Iris pigment epithelial cell (primary cell): ENCODE results near the gene FN3KRP.

Experiments used
- DNase-seq: peaks from one replicate; pipeline ENCODE4 v3.0.0-alpha.2; 2011; ENCODE audit warnings: low read depth

Gene FN3KRP

DNA sequence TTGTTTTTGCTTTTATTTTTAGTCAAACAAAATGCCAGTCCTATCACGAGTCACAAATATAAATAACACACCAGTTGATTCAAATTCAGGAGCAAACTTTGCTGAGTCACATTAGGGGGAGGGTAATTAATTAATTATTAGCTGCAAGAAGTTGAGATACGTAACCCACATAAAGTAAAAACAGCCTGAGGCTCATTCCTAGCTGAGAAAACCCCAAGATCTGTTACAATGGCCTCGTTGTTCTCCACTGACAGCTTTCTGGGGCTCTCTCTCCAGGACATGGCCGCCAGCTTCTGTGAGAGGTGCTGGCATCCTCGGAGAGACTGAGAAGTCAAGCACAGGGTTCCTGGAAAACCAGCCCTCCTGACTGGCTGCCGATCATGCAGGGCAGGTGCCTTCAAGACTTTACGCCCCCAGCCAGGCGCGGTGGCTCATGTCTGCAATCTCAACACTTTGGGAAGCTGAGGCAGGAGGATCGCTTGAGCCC, 29.1 kb upstream of the FN3KRP start:
- DNase-seq: no peak

DNA sequence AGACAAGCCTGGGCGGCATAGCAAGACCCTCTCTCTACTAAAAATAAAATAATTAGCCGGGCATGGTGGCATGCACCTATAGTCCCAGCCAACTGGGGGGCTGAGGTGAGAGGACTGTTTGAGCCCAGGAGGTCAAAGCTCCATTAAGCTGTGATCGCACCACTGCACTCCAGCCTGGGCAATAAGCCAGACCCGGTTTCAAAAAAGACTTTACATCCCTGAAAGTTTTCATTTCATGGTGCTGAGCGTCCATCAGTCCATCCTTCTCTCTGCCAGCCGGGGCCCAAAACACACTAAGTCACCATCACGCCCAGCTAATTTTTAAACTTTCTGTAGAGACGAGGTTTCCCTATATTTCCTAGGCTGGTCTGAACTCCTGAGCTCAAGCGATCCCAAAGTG, 28.6 kb upstream of the FN3KRP start:
- DNase-seq: no peak

DNA sequence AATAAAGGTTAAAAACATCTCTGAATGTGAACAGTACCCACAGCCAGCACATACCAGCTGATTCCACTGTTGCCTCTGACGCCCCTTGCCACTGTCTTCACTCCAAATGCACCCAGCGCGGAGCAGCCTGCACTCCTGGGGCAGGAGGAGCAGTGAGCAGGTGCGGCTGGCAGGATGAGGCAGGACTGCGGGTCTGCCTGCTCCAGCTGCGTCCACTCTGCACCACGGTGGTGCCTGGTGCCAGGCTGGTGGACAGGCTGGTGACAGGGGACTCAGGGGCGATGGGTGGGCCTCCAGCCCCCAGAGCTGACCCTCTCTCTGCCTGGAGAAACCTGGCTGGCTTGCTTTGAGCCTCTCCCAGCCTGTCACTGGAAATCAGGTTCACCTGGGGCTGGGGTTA, 27.4 kb upstream of the FN3KRP start:
- DNase-seq: no peak

DNA sequence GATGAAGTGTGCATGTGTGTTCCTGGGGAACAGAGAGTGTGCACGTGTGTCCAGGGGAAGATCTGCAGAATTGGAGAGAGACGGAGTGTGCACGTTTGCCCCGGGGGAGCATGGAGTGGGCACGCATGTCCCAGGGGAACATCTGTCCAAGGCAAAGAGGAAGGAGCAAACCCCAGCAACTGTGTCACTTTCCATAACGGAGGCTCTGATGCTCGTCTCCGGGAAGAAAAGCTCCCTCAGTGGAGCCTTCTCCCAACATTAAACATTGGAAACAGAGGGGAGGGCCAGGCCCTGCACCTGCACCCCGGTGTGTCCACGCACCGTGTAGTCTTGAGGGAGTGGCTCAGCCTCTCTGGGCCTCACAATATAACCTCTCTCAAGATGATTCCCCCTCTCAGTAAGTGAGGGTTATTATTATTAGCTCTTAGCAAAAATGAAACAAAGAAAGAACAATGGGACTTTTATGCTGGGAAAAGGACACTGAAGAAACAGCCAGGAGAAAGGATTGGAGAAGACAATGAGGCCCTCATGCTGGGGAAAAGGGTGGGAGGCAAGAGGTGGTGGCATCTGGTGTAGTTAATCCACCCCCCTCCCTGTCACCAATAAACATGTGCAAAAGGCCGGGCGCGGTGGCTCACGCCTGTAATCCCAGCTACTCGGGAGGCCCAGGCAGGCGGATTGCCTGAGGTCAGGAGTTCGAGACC, 25.6 kb upstream of the FN3KRP start:
- DNase-seq: no peak

DNA sequence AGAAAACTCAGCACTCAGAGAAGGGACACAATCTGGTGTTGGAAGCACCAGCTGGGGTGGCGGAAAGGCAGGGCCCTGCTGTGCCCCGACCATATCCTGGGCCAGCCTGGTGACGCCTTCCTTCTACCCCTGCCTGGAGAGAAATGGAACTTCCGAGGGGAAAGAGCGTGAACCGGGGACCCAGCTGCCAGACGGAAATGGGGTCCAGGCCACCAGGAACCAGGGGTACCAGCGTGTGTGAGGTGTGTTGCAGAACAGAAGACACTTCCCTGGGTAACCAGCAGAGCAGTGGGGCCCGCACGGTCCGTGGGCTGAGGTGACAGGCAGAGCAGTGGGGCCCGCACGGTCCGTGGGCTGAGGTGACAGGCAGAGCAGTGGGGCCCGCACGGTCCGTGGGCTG, 24.8 kb upstream of the FN3KRP start:
- no peak for DNase-seq

DNA sequence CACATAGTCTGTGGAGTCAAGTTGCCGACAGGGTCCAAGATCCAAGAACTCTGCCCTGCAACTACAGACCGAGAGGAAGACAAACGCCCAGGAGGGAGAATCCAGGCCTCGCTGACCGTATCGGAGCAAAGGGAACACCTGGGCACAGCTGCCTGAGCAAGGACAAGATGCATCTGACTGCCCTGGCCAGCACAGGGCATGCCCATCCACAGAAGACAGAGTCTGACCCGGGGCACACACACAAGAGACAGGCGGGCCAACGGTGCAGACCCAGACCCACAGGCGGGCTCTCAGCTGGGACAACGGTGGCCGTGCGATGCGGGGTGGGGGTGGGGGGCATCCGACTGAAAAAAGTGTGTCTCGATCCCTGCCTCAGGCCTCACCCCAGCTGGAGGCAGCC, 24.2 kb upstream of the FN3KRP start:
- DNase-seq: no peak

DNA sequence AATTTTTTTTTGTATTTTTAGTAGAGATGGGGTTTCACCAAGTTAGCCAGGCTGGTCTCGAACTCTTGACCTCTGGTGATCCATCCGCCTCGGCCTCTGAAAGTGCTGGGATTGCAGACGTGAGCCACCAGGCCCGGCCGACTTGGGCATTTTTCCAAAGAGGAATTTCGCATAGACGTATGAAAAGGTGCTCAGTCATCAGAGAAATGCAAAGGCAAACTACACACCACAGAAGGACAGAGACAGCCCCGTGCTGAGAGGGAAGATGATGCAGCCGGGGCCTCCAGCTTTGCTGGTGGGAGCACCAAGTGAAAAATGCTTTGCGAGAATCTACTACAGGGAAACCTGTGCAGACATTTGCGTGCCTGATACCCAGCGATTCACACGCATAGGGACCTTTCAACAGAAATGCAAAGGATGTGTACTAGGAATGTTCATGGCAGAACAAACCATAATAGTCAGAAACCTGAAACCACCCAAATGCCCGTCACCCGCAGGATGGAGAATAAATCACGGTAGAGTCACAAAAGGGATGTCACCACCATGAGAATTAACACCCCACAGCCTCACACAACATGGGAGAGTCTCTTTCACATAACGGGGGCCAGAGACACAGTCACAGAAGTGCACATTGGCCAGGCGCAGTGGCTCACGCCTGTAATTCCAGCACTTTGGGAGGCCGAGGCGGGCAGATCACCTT, 23.2 kb upstream of the FN3KRP start:
- DNase-seq: no peak

DNA sequence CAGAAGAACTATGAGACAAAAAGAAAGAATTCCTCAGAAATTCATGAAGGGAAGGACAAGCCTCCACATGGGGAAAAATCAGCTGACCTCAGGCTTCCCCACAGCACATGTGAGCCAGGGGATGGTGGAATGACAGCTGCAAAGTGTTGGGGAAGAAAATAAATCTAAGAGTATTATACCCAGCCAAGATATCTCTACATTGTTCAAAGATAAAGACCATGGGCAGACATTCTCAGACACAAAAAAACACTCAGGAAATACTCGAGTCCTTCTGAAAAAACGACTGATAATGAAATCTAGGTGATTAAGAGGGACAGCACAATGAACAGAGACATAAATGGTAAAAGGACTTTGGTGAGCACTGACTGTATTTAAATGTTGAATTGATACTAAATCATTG, 21.9 kb upstream of the FN3KRP start:
- no peak for DNase-seq

DNA sequence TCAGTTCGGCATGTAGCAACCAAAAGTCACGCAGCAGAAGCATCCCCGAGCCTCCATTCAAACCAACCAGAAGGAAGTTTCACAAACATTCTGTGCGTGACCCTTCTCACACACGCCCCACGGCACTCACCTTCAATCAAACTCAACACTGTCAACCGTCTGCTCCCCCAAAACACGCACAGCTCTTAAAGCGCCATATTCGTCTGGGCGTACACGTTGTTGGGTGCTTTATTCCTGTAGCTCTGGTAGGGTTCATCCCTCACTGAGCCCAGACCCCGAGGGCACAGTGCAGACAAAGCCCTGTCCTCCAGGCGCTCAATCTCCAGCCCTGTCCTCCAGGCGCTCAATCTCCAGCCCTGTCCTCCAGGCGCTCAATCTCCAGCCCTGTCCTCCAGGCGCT, 20.2 kb upstream of the FN3KRP start:
- no peak for DNase-seq

DNA sequence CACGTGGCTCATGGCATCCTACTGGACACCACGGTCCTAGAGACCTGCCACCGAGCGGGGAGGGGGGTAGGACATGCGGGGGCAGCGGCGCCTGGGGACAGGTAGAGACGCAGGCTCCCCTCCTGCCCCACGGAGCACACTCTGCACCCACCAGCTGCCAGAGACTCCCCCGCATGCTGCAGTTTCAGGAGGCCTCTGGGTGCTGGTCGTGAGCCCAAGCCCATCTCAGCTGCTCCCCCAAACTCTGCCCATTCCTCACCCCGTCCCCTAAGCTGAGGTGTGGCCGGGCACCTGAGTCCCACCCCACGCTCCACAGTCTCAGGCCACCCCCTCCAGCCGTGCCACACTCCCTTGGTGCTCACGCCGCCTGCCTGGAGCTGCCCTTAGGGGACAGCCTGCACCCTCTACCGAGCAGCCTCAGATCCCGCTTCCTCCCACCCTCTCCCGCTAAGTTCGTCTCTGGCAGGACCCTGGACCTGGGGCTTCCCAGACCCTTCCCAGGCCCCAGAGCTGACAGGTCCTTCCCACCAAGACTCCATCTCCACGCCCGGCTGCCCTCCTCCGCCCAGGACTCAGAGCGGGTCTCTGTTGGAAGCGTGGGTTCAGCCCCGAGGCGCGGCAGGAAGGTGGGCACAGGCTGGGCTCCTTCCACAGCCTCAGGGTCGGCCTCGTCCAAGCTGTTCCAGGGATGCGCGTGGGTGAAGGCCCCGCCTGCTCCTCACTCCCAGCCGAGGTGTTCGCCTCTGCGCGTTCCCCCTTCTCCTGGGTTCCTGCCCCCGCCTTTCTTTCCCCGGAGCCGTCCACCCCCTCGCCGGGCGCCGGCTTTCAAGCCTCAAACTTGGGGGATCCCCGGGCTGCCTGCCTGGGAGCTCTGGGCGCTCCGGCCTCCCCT, 19.3 kb upstream of the FN3KRP start:
- DNase-seq: peak; percentile 20

DNA sequence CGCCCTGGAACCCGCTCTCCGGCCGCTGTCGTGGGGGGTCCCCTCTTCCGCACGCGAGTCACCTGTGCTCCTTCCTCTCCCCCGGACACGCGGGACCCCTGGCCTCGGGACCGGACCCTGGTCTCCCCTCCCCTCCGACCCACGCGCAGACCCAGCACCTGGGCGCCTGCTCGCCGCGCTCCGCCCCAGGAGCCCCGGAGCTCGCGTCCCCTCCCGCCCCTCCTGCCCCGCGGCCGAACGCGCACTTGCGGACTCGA, 18.8 kb upstream of the FN3KRP start:
- DNase-seq: no peak

DNA sequence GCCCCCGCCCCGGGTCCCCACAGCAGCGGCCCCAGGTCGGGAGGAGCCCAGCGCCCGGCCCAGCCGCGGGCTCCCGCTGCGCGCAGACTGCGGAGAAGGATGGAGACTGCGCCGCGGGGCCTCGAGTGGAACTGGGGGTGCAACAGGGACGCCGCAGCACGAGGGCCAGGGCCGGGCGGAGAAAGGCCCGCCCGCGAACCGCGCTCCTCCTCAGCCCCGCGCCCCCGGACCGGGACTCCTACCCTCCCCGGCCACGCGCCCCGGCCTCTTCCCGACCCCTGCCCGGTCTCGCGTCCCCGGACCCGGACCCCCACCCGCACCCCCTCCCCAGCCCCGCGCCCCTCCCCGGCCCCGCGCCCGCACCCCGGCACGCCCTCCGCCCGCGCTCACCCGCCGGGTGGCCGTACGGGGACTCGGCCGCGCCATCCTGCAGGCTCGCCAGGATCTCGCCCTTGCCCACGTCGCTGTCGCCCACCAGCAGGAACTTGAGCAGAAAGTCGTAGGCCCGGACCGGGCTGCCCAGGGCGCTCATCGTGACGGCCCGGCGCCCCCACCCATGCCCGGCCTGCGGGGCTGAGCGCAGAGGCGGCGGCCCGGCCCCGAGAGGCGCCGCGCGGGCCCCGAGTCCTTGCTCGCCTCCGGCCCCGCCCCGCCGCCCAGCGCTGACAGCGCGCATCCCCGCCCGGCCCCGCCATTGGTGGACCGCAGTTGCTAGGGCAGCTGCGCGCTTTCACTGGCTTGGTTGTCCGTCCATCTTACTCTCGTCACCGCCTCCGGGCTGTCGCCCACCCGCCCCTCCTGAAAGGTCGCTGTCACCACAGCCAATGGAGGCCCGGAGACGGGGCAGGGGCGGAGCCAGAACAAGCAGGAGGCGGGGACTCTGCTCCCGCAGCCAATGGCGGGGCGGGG, 18.2 kb upstream of the FN3KRP start, which contains the start of gene RAB40B:
TSS of gene RAB40B (minus strand) at position 634 of the 909 bp plus-strand sequence. CDS start at position 532, 102 bp downstream.
- DNase-seq: peak; percentile 99

DNA sequence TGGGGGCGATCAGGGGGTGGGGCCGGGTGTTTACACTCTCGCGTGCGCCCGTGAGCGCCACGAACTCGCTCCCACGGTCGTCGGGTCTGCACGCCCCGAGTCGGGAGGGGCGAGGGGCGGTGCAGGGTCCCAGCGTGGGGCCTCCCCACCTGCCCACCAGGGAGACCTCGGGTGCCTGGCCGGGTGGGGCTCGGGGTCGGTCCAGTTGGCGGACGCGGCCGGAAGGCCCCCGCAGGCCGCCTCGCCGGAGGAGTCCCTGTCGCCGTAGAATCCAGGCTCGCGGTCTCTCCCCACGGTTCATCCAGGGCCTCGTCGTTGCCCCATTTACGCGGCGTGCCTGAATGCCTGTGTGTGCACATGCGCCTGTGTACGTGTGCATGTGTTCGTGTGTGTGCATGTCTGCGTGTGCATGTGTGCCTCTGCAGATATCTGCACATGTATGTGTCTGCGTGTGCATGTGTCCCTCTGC, 17.5 kb upstream of the FN3KRP start:
- peak; percentile 7 for DNase-seq

DNA sequence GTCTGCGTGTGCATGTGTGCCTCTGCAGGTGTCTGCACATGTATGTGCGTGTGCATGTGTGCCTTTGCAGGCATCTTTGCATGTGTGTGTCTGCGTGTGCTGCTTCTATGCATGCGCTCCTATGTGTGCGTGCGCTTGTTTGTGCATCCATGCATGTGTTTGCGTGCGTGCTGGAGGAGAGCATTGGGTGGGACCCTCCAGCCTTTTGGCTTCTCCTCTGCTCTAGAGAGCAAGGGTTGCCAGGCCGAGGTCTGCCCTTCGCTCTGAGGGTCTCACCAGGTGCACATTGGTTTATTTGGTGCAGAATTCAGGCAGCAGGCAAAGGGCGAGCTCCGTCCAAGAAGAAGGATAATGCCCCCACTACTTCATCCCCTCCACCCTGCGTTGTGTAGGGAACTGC, 17.0 kb upstream of the FN3KRP start:
- no peak for DNase-seq

DNA sequence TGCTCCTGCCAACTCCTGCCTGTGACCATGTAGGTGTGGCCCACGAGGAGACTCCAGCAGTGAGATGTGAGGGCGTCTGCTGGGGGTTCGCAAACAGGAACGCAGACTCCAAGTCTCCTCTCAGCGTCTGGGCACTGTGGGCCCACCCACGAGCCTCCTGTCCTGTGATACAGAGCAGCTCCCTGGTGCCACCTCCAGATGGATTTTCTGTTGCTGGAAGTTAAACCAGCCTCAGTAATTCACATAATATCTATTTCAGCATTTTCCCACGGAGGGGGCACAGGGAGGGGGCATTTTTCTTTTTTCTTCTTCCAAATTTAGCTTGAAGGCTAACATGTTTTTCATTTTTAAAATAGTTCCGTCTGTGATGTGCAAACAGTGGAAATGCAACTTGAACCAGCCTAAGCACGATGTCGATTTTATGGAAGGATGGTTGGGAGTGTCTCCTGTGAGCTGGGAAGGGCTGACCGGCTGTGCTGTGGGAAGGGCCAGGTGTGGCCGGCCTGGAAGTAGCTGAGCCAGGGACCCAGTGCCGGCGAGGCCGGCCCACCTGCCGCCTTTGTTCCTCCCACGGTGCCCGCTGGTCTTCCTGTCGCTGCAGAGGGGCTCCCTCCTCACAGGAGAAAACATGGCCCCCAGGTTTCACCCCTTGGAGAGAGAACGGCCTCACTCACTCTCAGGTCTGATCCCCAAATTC, 14.1 kb upstream of the FN3KRP start:
- no peak for DNase-seq

DNA sequence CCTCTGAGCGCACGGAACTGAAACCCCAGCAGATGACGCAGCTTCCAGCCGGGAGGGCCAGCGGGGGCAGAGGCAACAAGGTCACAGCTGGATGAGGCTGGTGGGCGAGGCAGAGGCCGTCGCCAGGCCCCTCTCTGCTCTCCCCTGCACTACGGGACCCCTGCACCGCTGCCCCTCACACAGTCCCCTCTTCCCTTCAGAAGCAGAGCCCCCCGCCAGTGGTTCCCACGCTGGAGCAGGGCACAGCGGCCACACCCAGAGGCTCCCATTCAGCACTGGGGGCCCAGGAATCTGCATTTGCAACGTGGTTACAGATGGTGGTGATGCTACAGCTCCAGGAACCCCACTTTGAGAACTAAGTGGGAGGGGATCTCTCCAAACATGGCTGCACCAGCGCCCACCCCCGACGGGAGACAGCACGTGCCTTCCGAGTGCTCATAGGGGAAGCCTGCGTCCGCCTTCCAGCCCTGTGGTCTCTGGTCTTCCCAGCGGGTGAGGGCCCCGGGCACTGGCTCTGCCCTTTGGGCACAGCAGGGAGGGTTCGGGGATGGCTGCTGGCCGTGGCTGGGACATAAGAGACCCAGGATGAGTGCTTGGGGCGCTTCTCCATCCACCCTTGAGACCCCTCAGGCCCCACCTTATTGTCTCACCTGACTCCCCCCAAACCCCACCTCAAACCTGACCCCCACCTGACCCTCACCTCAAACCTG, 13.3 kb upstream of the FN3KRP start:
- no peak for DNase-seq

DNA sequence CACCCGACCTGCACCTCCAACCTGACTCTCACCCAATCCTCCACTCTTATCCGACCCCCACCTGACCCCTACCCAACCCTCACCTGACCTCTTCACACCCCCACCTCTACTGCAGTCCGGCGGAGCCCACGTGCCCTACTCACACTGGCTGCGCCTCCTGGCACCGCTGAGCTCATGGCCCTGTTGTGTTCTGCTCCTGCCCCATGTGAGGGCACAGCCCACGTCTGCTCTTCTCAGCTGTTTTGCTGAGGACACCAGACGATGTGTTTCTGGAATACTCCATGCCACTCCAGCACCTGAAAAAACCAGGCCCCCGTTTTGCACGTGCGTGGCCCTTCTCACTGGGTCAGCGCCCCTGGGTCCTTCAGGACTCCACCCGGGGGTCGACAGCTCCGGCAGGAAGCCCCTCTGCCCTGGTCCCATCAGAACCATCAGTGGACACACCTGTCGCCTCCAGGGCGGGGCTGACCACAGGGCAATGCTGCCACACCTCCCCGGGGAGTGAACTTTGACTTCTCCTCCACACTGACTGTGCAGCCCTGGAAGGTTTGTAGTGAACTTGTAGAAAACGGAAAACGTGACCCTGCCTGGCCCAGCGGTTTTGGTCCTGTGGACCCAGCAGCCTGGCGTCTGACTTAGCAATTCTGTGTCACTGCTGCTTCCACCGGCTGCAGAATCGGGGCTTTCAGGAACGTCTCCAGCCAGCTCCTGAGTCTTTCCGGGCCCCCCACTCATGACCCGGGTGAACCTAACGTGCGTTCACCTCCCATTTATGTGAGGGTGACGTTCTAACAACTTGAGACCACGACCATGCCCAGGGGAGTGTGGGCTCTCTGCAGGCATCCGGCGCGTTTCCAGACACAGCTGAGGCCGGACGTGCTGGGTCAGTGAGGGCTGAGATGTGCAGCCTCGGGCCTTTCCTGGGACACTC, 12.3 kb upstream of the FN3KRP start:
- DNase-seq: no peak

DNA sequence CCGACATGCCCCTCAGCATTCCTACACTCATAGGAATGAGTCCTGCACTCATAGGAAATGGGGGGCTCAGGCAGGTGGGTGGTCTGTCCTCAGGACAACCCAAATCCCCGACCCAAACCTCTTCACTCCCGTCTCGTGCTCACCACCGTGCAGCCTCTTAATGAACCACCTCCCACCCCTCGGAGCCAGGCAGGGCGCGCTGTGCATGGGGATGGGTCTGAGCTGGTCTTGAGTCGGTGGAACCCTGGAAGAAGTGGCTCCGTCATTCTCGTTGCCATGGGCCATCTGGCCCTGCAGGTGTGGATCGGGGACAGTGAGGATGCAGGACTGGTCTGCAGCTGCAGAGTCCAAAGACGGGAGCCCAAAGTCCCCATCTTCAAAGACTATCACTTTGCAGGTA, 11.6 kb upstream of the FN3KRP start:
- DNase-seq: no peak

DNA sequence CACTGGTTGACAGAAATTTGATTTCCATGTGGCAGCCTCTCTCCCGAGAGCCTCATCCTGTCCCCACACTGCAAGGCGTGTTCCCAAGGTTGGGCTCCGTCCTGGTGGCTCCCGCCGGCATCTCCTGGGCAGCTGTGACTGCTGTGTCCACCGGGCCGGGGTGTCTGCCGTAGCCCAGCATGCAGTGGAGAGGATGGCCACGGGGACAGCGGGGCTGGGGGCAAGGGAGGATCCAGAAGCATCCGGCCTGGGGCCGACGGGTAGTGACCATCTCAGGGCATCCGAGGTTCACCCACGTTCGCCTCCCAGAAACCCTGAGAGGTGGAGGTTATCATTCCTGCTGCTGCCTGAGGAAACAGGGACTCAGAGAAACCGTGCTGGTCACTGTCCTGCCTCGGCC, 10.8 kb upstream of the FN3KRP start:
- DNase-seq: no peak
